ENCODE results near the gene DPH6.
"Not testable (repeated sequence)": the region's sequence is repeated elsewhere in the genome, so short reads cannot be mapped to it uniquely, and the experiment has no call there.

The DPH6 gene

GRCh38 chr15:35329521-35329961 is 216.4 kb downstream of the DPH6 start:
- DNase-seq (ENCODE audit: low read depth), result no peak

GRCh38 chr15:35328836-35329235 is 217.1 kb downstream of the DPH6 start:
- not testable (repeated sequence) for DNase-seq (ENCODE audit: low read depth)

- DNase-seq (ENCODE audit: low read depth), result no peak
These were observed 218.2 kb downstream of the DPH6 start for GRCh38 chr15:35327789-35328188.

- DNase-seq (ENCODE audit: low read depth), result no peak
These were observed 220.5 kb downstream of the DPH6 start for GRCh38 chr15:35325374-35325941.

GRCh38 chr15:35323141-35323540 is 222.8 kb downstream of the DPH6 start:
- DNase-seq (ENCODE audit: low read depth), result no peak

GRCh38 chr15:35321926-35322325 is 224.0 kb downstream of the DPH6 start:
- no peak for DNase-seq (ENCODE audit: low read depth)

- no peak for DNase-seq (ENCODE audit: low read depth)
These were observed 225.1 kb downstream of the DPH6 start for GRCh38 chr15:35320911-35321310.

Data from iris pigment epithelial cell (primary cell).